GM13976 (cell line): ENCODE data around the gene MRPL45.

Experiments used
- DNase-seq: peaks from one replicate; pipeline ENCODE4 v3.0.0; 2012; ENCODE audit warnings: low spot score
- CTCF ChIP-seq: IDR thresholded peaks from 2 replicates; pipeline ENCODE4 v1.5.1; 2012; ENCODE audit warnings: borderline replicate concordance, mild to moderate bottlenecking; ENCODE audit not compliant: insufficient read depth; ENCODE audit errors: extremely low read depth, missing control alignments, control extremely low read depth
- in situ Hi-C: fragments of 300-500 bp; cut with MboI; formaldehyde crosslinking; loops from one replicate; pipeline ENCODE4 v1.12.0; 2022; ENCODE audit warnings: low sequenced_read_pairs, mixed read lengths, inconsistent platforms; ENCODE audit not compliant: unreplicated experiment

MRPL45 gene

GRCh38 chr17:38329808-38330730, 33.1 kb downstream of the MRPL45 start:
- DNase-seq = no peak
- TF ChIP-seq CTCF = no peak
- in situ Hi-C loops = no loop called here

GRCh38 chr17:38330941-38331411, 34.0 kb downstream of the MRPL45 start:
- no peak for DNase-seq
- in situ Hi-C loops = no loop called here
- no peak for TF ChIP-seq CTCF

- DNase-seq = no peak
- in situ Hi-C loops = no loop called here
- TF ChIP-seq CTCF = no peak
Observed at GRCh38 chr17:38332735-38333134, 35.8 kb downstream of the MRPL45 start.

- peak; percentile 73 for TF ChIP-seq CTCF
- in situ Hi-C loops = no loop called here
- peak; percentile 77 for DNase-seq
Observed at GRCh38 chr17:38333635-38334295, 36.8 kb downstream of the MRPL45 start.

- no peak for DNase-seq
- no peak for TF ChIP-seq CTCF
- in situ Hi-C loops = no loop called here
Observed at GRCh38 chr17:38334480-38335364, 37.8 kb downstream of the MRPL45 start.

- in situ Hi-C loops = no loop called here
- DNase-seq = no peak
- TF ChIP-seq CTCF = no peak
Observed at GRCh38 chr17:38336838-38337237, 39.9 kb downstream of the MRPL45 start.
